ENCODE data around the gene OTOP3.

Gene OTOP3

GRCh38 chr17:74930535-74931036 lies 5.1 kb upstream of the OTOP3 start:
- TF ChIP-seq, protein P1, sequence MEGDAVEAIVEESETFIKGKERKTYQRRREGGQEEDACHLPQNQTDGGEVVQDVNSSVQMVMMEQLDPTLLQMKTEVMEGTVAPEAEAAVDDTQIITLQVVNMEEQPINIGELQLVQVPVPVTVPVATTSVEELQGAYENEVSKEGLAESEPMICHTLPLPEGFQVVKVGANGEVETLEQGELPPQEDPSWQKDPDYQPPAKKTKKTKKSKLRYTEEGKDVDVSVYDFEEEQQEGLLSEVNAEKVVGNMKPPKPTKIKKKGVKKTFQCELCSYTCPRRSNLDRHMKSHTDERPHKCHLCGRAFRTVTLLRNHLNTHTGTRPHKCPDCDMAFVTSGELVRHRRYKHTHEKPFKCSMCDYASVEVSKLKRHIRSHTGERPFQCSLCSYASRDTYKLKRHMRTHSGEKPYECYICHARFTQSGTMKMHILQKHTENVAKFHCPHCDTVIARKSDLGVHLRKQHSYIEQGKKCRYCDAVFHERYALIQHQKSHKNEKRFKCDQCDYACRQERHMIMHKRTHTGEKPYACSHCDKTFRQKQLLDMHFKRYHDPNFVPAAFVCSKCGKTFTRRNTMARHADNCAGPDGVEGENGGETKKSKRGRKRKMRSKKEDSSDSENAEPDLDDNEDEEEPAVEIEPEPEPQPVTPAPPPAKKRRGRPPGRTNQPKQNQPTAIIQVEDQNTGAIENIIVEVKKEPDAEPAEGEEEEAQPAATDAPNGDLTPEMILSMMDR (IDR thresholded peaks at IDR 0.05; ENCODE audit: control insufficient read depth, insufficient read depth, low read depth, low read length, missing control alignments), result no peak
- no peak overlapping the region for H3K4me3 ChIP-seq (ENCODE audit: control insufficient read depth, low read depth, low read length)
- DNase-seq (ENCODE audit: low read depth), result no peak

- TF ChIP-seq, protein P1 (IDR thresholded peaks at IDR 0.05; ENCODE audit: control insufficient read depth, insufficient read depth, low read depth, low read length, missing control alignments), result no peak
- no peak overlapping the region for H3K4me3 ChIP-seq (ENCODE audit: control insufficient read depth, low read depth, low read length)
- DNase-seq (ENCODE audit: low read depth), result no peak
Measured at GRCh38 chr17:74935048-74935447, 650 bp upstream of the OTOP3 start.

GRCh38 chr17:74936470-74936799 lies 737 bp downstream of the OTOP3 start:
- no peak overlapping the region for H3K4me3 ChIP-seq (ENCODE audit: control insufficient read depth, low read depth, low read length)
- TF ChIP-seq, protein P1 (IDR thresholded peaks at IDR 0.05; ENCODE audit: control insufficient read depth, insufficient read depth, low read depth, low read length, missing control alignments), result no peak
- no peak for DNase-seq (ENCODE audit: low read depth)

DNA sequence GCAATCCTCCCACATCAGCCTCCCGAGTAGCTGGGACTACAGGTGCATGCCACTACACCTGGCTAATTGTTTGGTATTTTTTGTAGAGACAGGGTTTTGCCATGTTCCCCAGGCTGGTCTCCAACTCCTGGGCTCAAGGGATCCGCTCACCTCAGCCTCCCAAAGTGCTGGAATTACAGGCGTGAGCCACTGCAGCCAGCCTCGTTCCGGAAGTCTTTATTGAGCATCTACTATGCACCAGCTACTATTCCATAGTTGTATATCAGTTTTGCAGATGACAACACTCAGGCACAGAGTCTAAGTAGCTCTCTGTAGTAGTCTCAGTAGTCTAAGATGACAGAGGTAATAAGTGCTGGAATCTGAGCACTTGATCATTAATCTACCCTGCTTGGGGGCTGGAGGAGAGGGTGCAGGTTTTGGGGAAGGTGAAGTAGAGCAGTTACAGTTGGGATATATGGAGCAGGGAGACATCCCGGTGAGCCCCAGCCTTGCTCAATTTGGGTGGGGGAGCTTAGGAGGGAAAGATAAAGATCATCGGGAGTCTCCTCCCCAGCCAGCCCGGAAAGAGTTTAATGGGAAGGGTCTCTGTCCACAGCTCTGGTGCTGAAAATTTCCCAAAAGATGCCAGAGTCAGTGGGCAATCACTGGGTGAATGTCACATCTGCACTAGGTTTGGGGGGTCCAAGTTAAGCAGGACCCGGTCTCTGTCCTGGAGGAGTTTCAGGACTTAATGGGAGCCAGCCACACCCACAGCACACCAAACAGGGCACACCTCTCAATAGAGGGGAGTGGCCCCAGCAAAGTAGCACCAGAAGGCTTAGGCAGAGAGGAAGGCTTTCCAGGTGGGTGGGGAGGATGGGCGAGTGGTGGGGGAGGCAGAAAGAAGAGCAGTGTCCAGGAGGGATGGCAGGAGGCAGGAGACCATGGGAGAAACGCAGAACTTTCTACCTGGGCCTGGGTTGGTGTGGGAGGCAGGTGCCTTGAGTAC lies 1.7 kb downstream of the OTOP3 start:
- no peak overlapping the region for H3K4me3 ChIP-seq (ENCODE audit: control insufficient read depth, low read depth, low read length)
- TF ChIP-seq, protein P1 (IDR thresholded peaks at IDR 0.05; ENCODE audit: control insufficient read depth, insufficient read depth, low read depth, low read length, missing control alignments), result no peak
- no peak for DNase-seq (ENCODE audit: low read depth)

- DNase-seq (ENCODE audit: low read depth), result no peak
- TF ChIP-seq, protein P1 (IDR thresholded peaks at IDR 0.05; ENCODE audit: control insufficient read depth, insufficient read depth, low read depth, low read length, missing control alignments), result no peak
- no peak overlapping the region for H3K4me3 ChIP-seq (ENCODE audit: control insufficient read depth, low read depth, low read length)
Measured at GRCh38 chr17:74938194-74938950, 2.7 kb downstream of the OTOP3 start.

GRCh38 chr17:74939534-74939933 lies 3.8 kb downstream of the OTOP3 start:
- no peak overlapping the region for H3K4me3 ChIP-seq (ENCODE audit: control insufficient read depth, low read depth, low read length)
- no peak for DNase-seq (ENCODE audit: low read depth)
- TF ChIP-seq, protein P1 (IDR thresholded peaks at IDR 0.05; ENCODE audit: control insufficient read depth, insufficient read depth, low read depth, low read length, missing control alignments), result no peak
